Stomach (tissue), 9 donors: ENCODE results near the gene KLF15. TPM values are rescaled to one million over a fixed set of nuclear protein-coding genes. Genes with fewer than 3 reads are reported as not detected.

Experiments
- DNase-seq, 2 donors: peaks; one replicate each; pipeline versions ENCODE4 v3.0.0 to v3.0.0-alpha.2; 2013 to 2019
- H3K27ac ChIP-seq, 5 donors: fragments of 200-600 bp in 4 of 5; sonication (generic) in 4 of 5; one replicate each; pipeline ENCODE4 v1.5.1; 2013 to 2019; ENCODE audit warnings: mild to moderate bottlenecking in 1 of 5, moderate library complexity in 1 of 5
- H3K27me3 ChIP-seq, 3 donors: fragments of 200-600 bp; sonication (generic); one replicate each; pipeline ENCODE4 v1.5.1; 2017 to 2019; ENCODE audit warnings: mixed run types in 1 of 3
- H3K36me3 ChIP-seq, 4 donors: fragments of 200-600 bp; sonication (generic); 1 replicate in 3 of 4; 2 replicates in 1 of 4; pipeline ENCODE4 v1.5.1; 2016 to 2019
- H3K4me1 ChIP-seq, 4 donors: fragments of 200-600 bp; sonication (generic); one replicate each; pipeline ENCODE4 v1.5.1; 2016 to 2019
- H3K4me3 ChIP-seq, 4 donors: fragments of 200-600 bp; sonication (generic) in 3 of 4; one replicate each; pipeline ENCODE4 v1.5.1; 2016 to 2019; ENCODE audit warnings: mild to moderate bottlenecking in 1 of 4
- H3K9me3 ChIP-seq, 4 donors: fragments of 200-600 bp; sonication (generic); one replicate each; pipeline ENCODE4 v1.5.1; 2016 to 2019
- CTCF ChIP-seq, 7 experiments: fragments of 450-650 bp in 4 of 7; fragments of 200-600 bp in 3 of 7; sonication (generic) in 3 of 7; IDR thresholded peaks; one replicate each; pipeline ENCODE4 v1.5.1; 2016 to 2019; ENCODE audit warnings: antibody characterized with exemption in 7 of 7, control low read depth in 2 of 7, mild to moderate bottlenecking in 1 of 7
- EP300 ChIP-seq: sonication (generic); formaldehyde crosslinking; IDR thresholded peaks from one replicate; pipeline ENCODE4 v1.6.1; 2017; ENCODE audit warnings: antibody characterized with exemption
- POLR2A ChIP-seq, 4 donors: fragments of 450-650 bp; IDR thresholded peaks; one replicate each; pipeline ENCODE4 v1.6.1; 2016; ENCODE audit warnings: antibody characterized with exemption in 4 of 4, control low read depth in 2 of 4, mild to moderate bottlenecking in 1 of 4, moderate library complexity in 1 of 4
- POLR2AphosphoS5 ChIP-seq, 3 donors: sonication (generic); formaldehyde crosslinking; IDR thresholded peaks; one replicate each; pipeline ENCODE4 v1.6.1; 2016; ENCODE audit warnings: antibody characterized with exemption in 3 of 3
- WGBS, 5 donors: extraction: QIAGEN DNeasy Blood & Tissue Kit in 3 of 5; methylation state at CpG; one replicate each; pipeline versions ENCODE4 v1.1.5 to v1.1.7; 2013 to 2018; 5-methylcytosine and 5-hydroxymethylcytosine counted together
- intact Hi-C: fragments of 100-400 bp; cut with DNase I; formaldehyde crosslinking; loops from one replicate; pipeline ENCODE4 v1.15.1; 2023; ENCODE audit warnings: low total_unique reads
- polyA plus RNA-seq, 3 donors: library from polyadenylated mRNA; stranded (reverse); fragments of 200-250 nt; gene quantifications; one replicate each; pipeline ENCODE4 v1.2.3, GENCODE V29; 2013
- total RNA-seq, 5 donors: library from RNA; depleted of rRNA; stranded (reverse); fragments of >200 nt; gene quantifications; one replicate each; pipeline versions ENCODE4 v1.1.0 to v1.2.3, GENCODE V29; 2014 to 2016
- donor health status: healthy with polysubstance abuse.
- donor health status: Bipolar disorder and iron deficiency.
- donor health status: healthy.

KLF15 gene
- total and polyA plus RNA-seq, 8 donors: 4.6 to 82.9 (median 19.1) TPM

- Histone ChIP-seq H3K9me3 (no peaks in the 10 kb centered on the region), H3K27me3 (peaks cover 0 to 19% (median 0%) of the 10 kb centered on the region in 3 donors), H3K4me1 (peaks cover 50 to 87% (median 73%) of the 10 kb centered on the region in 4 donors), H3K4me3 (peak overlapping the region in 3 of 4 donors; percentile 0 to 92 (median 17)), H3K27ac (peak overlapping the region in 4 of 5 donors; percentile 93 to 99 (median 98)), H3K36me3 (peaks cover 22 to 45% (median 43%) of the 10 kb centered on the region in 4 donors)
- TF ChIP-seq EP300 (no peak), POLR2AphosphoS5 (IDR thresholded peaks at IDR 0.05) (no peak)
- DNase-seq: no peak
- intact Hi-C loops: no loop called here
- 82 to 92% (median 85%) methylated on average over 8 of the region's 8 CpGs for WGBS, 5 donors
Observed at GRCh38 chr3:126353694-126354321, 3.4 kb downstream of the KLF15 start.

- 88 to 93% (median 91%) methylated on average over 23 to 27 of the region's 27 CpGs for WGBS, 5 donors
- DNase-seq: no peak
- Histone ChIP-seq H3K9me3 (no peaks in the 10 kb centered on the region), H3K4me1 (peaks cover 44 to 91% (median 70%) of the 10 kb centered on the region in 4 donors), H3K36me3 (peaks cover 22 to 55% (median 53%) of the 10 kb centered on the region in 4 donors), H3K27me3 (peaks cover 0 to 19% (median 0%) of the 10 kb centered on the region in 3 donors), H3K4me3 (no peak overlapping the region), H3K27ac (peak overlapping the region in 1 of 5 donors; percentile 99)
- intact Hi-C loops: no loop called here
- TF ChIP-seq CTCF (IDR thresholded peaks at IDR 0.05) (no peak), POLR2A (IDR thresholded peaks at IDR 0.05) (no peak), EP300 (no peak)
Observed at GRCh38 chr3:126352476-126353454, 4.4 kb downstream of the KLF15 start.

DNA sequence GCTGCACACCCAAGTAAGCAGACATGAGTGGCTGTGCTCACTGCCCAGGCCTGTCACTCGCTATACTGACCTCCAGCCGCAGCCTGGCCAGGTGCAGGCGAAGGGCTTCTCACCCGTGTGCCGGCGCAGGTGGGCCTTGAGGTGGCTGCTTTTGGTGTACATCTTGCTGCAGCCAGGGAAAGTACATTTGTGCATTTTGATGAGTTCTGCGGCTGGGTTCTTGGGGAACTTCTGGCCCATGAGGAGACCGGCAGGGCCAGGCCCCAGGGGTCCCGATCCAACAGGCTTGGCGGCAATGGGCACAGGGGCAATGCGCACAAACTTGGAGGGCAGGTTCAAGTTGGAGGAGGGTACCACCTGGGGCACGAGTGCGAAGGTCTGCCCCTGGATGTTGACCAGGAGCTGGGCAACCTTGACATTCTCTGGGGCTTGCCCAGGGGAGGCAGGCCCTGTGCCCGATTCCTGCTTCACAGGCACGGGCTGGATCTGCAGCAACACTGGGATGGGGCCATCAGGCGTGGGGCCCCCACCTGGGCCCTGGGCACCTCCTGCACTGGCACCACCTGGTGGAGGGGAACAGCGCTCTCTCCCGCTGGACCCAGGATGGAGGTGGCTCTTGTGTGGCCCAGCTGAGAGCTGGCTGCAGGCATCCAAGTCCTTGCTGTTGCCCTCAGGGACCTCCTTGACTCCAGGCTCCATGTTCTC lies 5.3 kb downstream of the KLF15 start:
- WGBS, 5 donors: 88 to 96% (median 94%) methylated on average over 13 to 18 of the region's 18 CpGs
- Histone ChIP-seq H3K27ac (peak overlapping the region in 1 of 5 donors; percentile 38), H3K9me3 (no peaks in the 10 kb centered on the region), H3K36me3 (peaks cover 22 to 64% (median 62%) of the 10 kb centered on the region in 4 donors), H3K4me1 (peaks cover 44 to 96% (median 73%) of the 10 kb centered on the region in 4 donors), H3K27me3 (peaks cover 0 to 18% (median 0%) of the 10 kb centered on the region in 3 donors), H3K4me3 (no peak overlapping the region)
- no peak for DNase-seq
- intact Hi-C loops: no loop called here
- TF ChIP-seq POLR2A (IDR thresholded peaks at IDR 0.05): no peak
- TF ChIP-seq CTCF (IDR thresholded peaks at IDR 0.05): no peak
- TF ChIP-seq POLR2AphosphoS5 (IDR thresholded peaks at IDR 0.05): no peak
- no peak for TF ChIP-seq EP300

GRCh38 chr3:126351086-126351770 lies 6.0 kb downstream of the KLF15 start:
- no peak for DNase-seq
- TF ChIP-seq EP300 (no peak), POLR2AphosphoS5 (IDR thresholded peaks at IDR 0.05) (no peak), CTCF (IDR thresholded peaks at IDR 0.05) (no peak), POLR2A (IDR thresholded peaks at IDR 0.05) (no peak)
- WGBS, 5 donors: 86 to 93% (median 88%) methylated on average over 8 to 10 of the region's 10 CpGs
- Histone ChIP-seq H3K36me3 (peaks cover 22 to 71% (median 69%) of the 10 kb centered on the region in 4 donors), H3K27me3 (peaks cover 0 to 11% (median 0%) of the 10 kb centered on the region in 3 donors), H3K4me1 (peaks cover 44 to 96% (median 73%) of the 10 kb centered on the region in 4 donors), H3K9me3 (no peaks in the 10 kb centered on the region), H3K4me3 (no peak overlapping the region), H3K27ac (peak overlapping the region in 1 of 5 donors; percentile 38)
- intact Hi-C loops: no loop called here
